NT2/D1 (cell line): ENCODE measurements around the gene TRAPPC5.

Experiments
- SUZ12 ChIP-seq: IDR thresholded peaks from 2 replicates; pipeline ENCODE4 v1.6.1; 2011; ENCODE audit not compliant: insufficient read length, insufficient read depth; ENCODE audit errors: extremely low read depth
- YY1 ChIP-seq: IDR thresholded peaks from 2 replicates; pipeline ENCODE4 v1.6.1; 2011; ENCODE audit not compliant: insufficient read length, insufficient read depth
- ZNF274 ChIP-seq: IDR thresholded peaks from 2 replicates; pipeline ENCODE4 v1.6.1; 2011; ENCODE audit warnings: mild to moderate bottlenecking, low read depth, low read length

- TF ChIP-seq ZNF274 = no peak
- no peak for TF ChIP-seq YY1
- TF ChIP-seq SUZ12 = no peak
Measured at GRCh38 chr19:7706188-7706954, 25.7 kb downstream of the TRAPPC5 start.
